GM12891 (cell line): ENCODE data around the gene BAD.

Source experiments
- DNase-seq: peaks from one replicate; pipeline ENCODE4 v3.0.0; 2011; ENCODE audit warnings: low spot score; ENCODE audit not compliant: insufficient read length
- FAIRE-seq: peaks from 2 replicates; lab custom pipeline; 2011; peaks lifted over from hg19 to GRCh38; lab: Jason Lieb, UNC
- PAX5 ChIP-seq: IDR thresholded peaks from 2 replicates; pipeline ENCODE4 v1.6.1; 2011; ENCODE audit warnings: low read length, moderate library complexity, mild to moderate bottlenecking; ENCODE audit not compliant: insufficient read depth, severe bottlenecking
- POLR2A ChIP-seq: IDR thresholded peaks from 2 replicates; pipeline ENCODE4 v1.6.1; 2011; ENCODE audit warnings: low read depth, low read length, control low read depth
- POLR2AphosphoS5 ChIP-seq: IDR thresholded peaks from 2 replicates; pipeline ENCODE4 v1.6.1; 2011; ENCODE audit warnings: low read depth, low read length, control low read depth
- POU2F2 ChIP-seq: IDR thresholded peaks from 2 replicates; pipeline ENCODE4 v1.6.1; 2011; ENCODE audit warnings: low read depth, mild to moderate bottlenecking, control low read depth, low read length, moderate library complexity
- SPI1 ChIP-seq: IDR thresholded peaks from 2 replicates; pipeline ENCODE4 v1.6.1; 2011; ENCODE audit warnings: low read depth, low read length, control low read depth
- TAF1 ChIP-seq: IDR thresholded peaks from 2 replicates; pipeline ENCODE4 v1.6.1; 2011; ENCODE audit warnings: low read depth, low read length, control low read depth

BAD gene

GRCh38 chr11:64224891-64225607 is 59.4 kb downstream of the BAD start:
- TF ChIP-seq TAF1: no peak
- TF ChIP-seq POLR2AphosphoS5: 0 out of 2 replicates have a peak, but pooled peaks have one; percentile 15
- TF ChIP-seq SPI1: 0 out of 2 replicates have a peak, but pooled peaks have one; percentile 28
- TF ChIP-seq PAX5: no peak
- no peak for TF ChIP-seq POU2F2
- no peak; the same call in 1 of the 2 replicates for TF ChIP-seq POLR2A
- DNase-seq: peak; percentile 30
- FAIRE-seq: peak; percentile 20

- TF ChIP-seq PAX5 (no peak), POU2F2 (no peak), POLR2AphosphoS5 (peak; percentile 80; the same call in 1 of the 2 replicates), POLR2A (0 out of 2 replicates have a peak, but pooled peaks have one; percentile 25)
- FAIRE-seq: no peak
- no peak for DNase-seq
These were observed 60.1 kb downstream of the BAD start for GRCh38 chr11:64224151-64224890.

GRCh38 chr11:64223001-64223651 is 61.3 kb downstream of the BAD start:
- FAIRE-seq: no peak
- DNase-seq: no peak

GRCh38 chr11:64222651-64223000 is 61.8 kb downstream of the BAD start:
- FAIRE-seq: no peak
- DNase-seq: no peak

More at GRCh38 chr11:64223001-64223651, 61.3 kb downstream of the BAD start:
- no peak for TF ChIP-seq POU2F2
- TF ChIP-seq PAX5: no peak
- TF ChIP-seq POLR2A: no peak
- no peak for TF ChIP-seq SPI1
- no peak for TF ChIP-seq TAF1
- peak; percentile 49; the same call in 1 of the 2 replicates for TF ChIP-seq POLR2AphosphoS5

GRCh38 chr11:64220798-64221197 is 63.7 kb downstream of the BAD start:
- no peak for FAIRE-seq
- TF ChIP-seq POLR2A (no peak), POU2F2 (no peak), POLR2AphosphoS5 (no peak; the same call in 1 of the 2 replicates), PAX5 (no peak), TAF1 (no peak), SPI1 (no peak)
- DNase-seq: no peak

More at GRCh38 chr11:64222651-64223000, 61.8 kb downstream of the BAD start:
- TF ChIP-seq POLR2A (no peak), TAF1 (no peak), SPI1 (no peak)

GRCh38 chr11:64220271-64220670 is 64.2 kb downstream of the BAD start:
- TF ChIP-seq PAX5 (no peak), POLR2A (no peak), TAF1 (no peak), POLR2AphosphoS5 (no peak), SPI1 (no peak), POU2F2 (no peak)
- no peak for DNase-seq
- FAIRE-seq: no peak
